Umbilical cord (tissue), 2 donors: Measurements from ENCODE around the gene DYNLRB1. TPM values are rescaled to one million over a fixed set of nuclear protein-coding genes. Genes with fewer than 3 reads are reported as not detected.

Experiments used
- DNase-seq: peaks from one replicate; pipeline ENCODE4 v3.0.0-alpha.2; 2015; ENCODE audit warnings: low spot score
- total RNA-seq: library from RNA; depleted of rRNA; stranded (reverse); fragments of >200 nt; gene quantifications from one replicate; pipeline ENCODE4 v1.2.3, GENCODE V29; 2014; ENCODE audit warnings: low replicate concordance; ENCODE audit not compliant: insufficient read depth

Gene DYNLRB1
- total RNA-seq, 1 donor from 2014 or later, result 20.2 TPM

GRCh38 chr20:34557936-34558319 is 41.7 kb downstream of the DYNLRB1 start:
- no peak for DNase-seq

GRCh38 chr20:34558320-34559218 is 42.3 kb downstream of the DYNLRB1 start, which contains the start of gene MAP1LC3A:
MAP1LC3A (plus strand) TSS chr20:34558718; CDS start chr20:34558869, 151 bp downstream.
- DNase-seq, result peak; percentile 92

DNA sequence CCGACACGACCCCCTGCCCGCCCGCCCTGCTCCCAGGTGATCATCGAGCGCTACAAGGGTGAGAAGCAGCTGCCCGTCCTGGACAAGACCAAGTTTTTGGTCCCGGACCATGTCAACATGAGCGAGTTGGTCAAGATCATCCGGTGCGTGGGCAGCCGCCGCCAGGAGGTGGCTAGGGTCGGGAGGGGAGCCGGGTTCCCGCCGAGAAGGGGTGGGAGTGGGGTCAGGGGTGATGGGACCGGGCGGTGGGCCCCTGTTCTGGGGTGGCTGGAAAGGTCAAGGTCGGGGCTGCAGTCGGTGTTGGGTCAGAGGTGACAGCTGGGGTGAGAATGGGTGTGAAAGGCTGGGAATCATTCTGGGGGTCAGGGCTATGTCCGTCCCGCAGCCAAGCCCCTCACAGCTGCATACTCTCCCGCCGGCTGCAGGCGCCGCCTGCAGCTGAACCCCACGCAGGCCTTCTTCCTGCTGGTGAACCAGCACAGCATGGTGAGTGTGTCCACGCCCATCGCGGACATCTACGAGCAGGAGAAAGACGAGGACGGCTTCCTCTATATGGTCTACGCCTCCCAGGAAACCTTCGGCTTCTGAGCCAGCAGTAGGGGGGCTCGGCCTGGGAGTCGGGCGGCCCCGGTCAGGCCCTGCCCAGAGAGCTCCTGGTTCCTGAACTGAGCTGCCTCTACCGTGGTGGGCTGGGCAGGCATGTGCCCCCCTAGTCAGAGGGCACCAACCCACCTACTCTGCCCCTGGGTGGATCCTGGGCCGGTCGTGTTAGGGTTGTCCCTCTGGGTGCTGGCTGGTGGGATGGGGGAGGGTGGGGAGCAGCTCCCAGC is 43.3 kb downstream of the DYNLRB1 start:
- no peak for DNase-seq

DNA sequence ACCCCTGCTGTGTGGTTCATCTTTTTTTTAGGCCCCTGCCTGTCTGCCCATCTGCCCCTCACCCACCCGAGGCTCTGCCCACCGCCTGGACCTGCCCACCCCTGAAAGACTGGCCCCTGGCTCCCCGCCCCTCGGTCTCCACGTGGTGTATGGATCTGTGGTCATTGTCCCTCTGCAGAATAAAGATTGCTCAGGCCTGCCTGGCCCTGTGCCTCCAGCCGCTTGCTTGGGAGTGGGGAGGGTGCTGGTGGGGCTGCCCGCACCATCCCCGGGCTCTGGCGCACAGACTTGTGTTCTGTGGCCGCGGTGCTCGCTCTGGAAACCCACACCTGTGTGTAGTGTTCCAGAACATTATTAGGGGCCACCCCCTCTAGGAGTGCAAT is 43.9 kb downstream of the DYNLRB1 start:
- DNase-seq, result no peak

- no peak for DNase-seq
Observed at GRCh38 chr20:34560614-34561013, 44.4 kb downstream of the DYNLRB1 start.

DNA sequence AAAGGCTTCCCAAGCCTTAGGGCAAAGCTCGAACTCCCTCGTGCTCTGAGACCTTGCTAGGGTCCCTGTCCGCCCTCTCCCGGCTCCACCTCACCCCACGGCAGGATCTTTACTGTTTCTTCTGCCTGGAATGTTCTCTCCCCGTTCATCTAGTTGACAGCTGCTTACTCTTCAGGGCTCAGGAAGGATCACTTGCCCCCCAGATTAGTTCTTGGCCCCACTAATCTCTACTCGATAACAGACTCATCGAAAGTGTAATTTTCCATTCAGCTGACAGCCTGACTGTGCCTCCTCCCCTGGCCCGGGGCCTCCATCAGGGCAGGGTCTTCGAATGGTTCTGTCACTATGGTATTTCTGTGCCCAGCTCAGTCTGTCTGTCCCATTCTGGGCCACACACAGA is 45.4 kb downstream of the DYNLRB1 start:
- no peak for DNase-seq

GRCh38 chr20:34562641-34563040 is 46.4 kb downstream of the DYNLRB1 start:
- DNase-seq, result no peak

GRCh38 chr20:34564833-34565232 is 48.6 kb downstream of the DYNLRB1 start:
- DNase-seq, result no peak

DNA sequence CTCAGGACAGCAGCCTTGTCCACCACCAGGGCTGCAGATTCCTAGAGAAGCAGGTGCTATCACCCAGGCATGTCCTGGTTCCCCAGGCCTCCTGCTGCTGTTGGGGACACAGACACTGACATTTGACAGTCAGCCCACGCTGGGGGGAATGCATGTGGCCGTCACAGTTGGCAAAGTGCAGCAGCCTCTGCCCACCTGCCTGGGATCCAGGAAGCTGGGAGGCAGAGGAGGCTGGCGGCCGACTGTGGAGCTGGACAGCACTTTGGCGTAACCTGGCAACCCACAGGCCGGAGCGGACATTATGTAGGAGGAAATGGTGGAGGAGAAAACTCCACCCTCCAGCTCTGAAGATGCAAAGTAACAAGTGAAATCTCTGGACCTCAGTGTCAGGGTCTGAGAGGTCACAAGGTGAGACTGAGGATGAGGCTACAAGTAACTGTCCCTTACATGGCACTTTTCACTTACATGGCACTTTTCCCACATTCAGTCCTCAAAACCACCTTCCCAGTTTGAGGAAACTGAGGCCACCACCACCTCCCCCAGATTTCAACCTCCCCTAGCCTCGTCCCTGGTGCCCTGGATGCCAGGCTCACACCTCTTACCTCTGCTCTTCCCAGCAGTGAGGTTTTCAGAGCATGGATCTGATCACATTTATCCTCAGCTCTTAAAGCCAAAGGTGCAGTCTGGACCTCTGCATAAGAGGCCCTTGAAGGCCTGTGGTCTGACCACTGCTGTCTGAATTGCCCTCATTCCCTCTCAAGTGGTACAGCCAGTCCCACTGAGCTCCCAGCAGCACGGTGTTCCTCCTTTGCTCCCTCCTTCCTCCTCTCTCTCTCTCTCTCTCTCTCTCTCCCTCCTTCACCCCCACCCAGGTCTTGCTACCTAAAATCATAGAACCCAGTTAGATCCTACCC is 51.0 kb downstream of the DYNLRB1 start:
- DNase-seq, result no peak

- no peak for DNase-seq
Observed at GRCh38 chr20:34567892-34568865, 52.0 kb downstream of the DYNLRB1 start.

GRCh38 chr20:34569598-34569997 is 53.4 kb downstream of the DYNLRB1 start:
- no peak for DNase-seq

GRCh38 chr20:34570859-34571306 is 54.7 kb downstream of the DYNLRB1 start:
- no peak for DNase-seq

DNA sequence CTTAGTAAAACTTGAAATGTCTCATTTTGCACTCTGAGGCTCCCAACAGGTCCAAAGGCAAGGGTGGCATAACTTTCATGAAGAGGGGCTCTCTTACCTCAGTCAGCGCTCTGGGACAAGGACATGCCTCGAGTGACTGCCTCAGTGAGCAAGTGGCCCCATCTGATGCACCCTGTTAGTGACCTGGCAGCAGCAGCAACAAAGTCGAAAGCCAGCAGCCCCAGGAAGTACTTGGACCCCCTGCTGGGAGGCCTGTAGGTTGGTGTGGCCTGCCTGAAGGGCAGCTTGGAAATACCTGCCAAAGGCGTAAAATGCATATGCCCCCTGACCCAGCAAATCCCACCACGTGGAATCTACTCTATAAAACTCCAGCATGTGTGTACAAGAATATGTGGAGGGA is 55.5 kb downstream of the DYNLRB1 start:
- no peak for DNase-seq

GRCh38 chr20:34573541-34574300 is 57.5 kb downstream of the DYNLRB1 start:
- no peak for DNase-seq

DNA sequence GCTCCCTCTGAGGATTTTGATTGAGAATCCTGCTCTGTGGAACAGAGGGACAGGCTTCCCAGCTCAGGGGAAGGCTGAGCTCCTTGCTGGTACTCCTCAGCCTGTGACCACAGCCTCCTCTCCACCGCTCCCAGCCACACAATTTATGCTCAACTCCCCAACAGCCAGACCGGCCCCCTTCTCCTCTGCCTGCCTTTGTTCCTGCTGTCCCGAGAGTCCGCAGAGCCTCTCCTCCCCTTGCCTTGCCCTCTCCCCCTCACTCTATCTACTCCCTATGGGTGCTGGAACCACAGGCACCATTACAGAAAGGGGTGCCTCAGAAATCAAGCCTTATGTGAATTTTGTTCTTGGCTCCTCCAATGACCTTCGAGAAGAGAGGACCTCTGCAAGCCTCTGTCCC is 58.2 kb downstream of the DYNLRB1 start:
- no peak for DNase-seq

DNA sequence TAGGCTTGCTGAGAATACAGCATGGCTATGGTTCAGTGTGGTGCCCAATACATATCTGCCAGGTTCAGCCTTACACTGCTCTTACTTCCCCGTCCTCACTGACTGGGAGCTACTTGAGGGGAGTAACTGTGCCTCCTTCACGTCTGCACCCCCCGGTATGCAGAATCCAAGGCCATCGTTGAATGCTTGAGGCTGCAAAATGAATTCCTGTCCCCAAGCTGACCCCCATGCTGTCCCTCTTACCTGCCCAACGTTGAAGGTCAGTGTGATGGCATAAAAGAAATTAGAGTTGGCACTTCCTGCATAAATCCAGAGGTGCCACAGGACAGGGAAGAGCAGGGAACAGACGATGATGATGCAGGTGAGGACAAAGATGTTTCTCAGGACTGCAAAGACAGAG is 58.6 kb downstream of the DYNLRB1 start:
- no peak for DNase-seq

DNA sequence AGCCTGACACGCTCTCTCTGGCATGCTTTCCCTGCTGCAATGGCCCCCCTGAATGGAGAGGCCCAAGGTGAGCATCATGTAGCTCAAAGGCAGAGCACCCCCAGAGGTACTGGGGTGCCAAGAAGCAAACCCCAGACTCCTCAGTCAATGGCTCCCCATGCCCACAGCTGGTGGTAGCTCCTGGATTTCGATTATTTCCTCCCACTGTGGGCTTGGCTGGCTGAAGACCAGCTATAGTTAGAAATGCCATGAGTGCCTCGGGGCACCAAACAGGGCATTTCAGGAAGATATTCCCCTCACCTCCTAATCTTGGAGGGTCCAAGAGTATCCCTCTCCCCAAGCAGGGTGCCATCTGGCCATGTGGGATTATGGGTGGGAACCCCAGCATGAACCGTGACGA is 59.0 kb downstream of the DYNLRB1 start:
- DNase-seq, result no peak

DNA sequence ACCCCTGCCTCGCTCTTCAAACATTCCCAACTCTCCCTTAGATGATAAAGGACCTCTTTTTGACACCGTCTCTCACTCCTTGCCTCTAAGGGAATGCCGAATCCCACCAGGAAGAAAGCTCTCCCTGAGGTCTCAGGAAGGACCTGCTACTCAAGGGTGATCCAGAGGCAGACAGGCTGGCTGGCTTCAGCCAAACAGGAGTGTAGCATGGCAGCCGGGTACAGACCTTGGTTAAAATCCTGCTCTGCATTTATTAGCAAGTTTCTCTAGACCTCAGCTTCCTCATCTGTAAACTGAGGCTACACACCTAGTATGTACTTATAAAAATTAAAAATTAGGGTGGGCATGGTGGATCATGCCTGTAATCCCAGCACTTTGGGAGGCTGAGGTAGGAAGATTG is 59.5 kb downstream of the DYNLRB1 start:
- no peak for DNase-seq

GRCh38 chr20:34577061-34577460 is 60.8 kb downstream of the DYNLRB1 start:
- no peak for DNase-seq
